ENCODE measurements around the gene DGKE. TPM values are rescaled to one million over a fixed set of nuclear protein-coding genes. Genes with fewer than 3 reads are reported as not detected.

Gene DGKE
- total RNA-seq, 1 donor, result 7.8 TPM

DNA sequence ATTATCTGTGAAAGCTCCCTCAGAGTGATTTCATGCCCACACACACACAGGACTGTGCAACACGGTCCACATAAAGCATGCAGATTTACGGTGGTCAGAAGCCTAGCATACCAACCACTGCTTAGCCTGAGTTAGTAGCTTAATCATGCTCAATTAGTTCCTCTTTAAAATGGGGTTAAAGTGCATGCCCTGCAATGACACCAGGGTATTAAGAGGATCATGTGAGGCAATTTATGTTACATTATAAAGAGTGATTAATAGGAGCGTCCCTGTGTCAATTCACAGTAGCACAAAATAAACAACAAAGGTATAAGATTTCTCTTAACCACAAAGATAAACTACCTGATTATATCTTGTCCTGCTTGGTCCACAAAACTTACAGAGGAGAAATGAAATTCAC, 40.0 kb upstream of the DGKE start:
- DNase-seq (ENCODE audit: low read depth), result no peak
- no peak overlapping the region for H3K4me3 ChIP-seq (ENCODE audit: low read depth, low read length)
- TF ChIP-seq, protein P1, sequence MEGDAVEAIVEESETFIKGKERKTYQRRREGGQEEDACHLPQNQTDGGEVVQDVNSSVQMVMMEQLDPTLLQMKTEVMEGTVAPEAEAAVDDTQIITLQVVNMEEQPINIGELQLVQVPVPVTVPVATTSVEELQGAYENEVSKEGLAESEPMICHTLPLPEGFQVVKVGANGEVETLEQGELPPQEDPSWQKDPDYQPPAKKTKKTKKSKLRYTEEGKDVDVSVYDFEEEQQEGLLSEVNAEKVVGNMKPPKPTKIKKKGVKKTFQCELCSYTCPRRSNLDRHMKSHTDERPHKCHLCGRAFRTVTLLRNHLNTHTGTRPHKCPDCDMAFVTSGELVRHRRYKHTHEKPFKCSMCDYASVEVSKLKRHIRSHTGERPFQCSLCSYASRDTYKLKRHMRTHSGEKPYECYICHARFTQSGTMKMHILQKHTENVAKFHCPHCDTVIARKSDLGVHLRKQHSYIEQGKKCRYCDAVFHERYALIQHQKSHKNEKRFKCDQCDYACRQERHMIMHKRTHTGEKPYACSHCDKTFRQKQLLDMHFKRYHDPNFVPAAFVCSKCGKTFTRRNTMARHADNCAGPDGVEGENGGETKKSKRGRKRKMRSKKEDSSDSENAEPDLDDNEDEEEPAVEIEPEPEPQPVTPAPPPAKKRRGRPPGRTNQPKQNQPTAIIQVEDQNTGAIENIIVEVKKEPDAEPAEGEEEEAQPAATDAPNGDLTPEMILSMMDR (IDR thresholded peaks at IDR 0.05; ENCODE audit: insufficient read depth, low read length), result no peak

DNA sequence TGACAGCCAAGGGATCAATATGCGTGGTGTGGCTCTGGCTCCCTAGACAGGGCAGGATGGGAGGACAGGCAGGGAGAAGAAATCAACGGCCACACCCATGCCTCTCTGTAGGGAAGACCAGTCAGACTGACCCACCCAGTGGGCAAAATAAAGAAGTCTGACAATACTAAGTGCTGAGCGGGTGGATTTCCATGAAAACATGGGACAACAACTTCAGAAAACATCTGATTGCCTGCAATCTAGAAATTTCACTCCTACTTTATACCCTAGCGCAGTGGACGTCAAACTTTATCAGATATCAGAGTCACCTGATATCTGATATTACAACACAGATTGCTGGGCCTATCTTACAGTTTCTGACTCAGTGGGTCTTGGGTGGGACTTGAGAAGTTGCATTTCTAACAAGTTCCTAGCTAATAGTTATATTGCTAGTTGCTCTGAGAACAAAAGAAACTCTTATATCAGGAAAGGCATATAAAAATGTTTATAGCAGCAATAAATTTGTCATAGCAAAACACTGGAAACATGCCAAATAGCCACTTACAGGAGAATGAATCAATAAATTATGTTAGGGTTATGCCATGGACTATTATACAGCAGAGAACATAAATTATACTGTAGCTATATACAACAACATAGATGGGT, 38.6 kb upstream of the DGKE start:
- no peak overlapping the region for H3K4me3 ChIP-seq (ENCODE audit: low read depth, low read length)
- DNase-seq (ENCODE audit: low read depth), result no peak
- TF ChIP-seq, protein P1 (IDR thresholded peaks at IDR 0.05; ENCODE audit: insufficient read depth, low read length), result no peak

DNA sequence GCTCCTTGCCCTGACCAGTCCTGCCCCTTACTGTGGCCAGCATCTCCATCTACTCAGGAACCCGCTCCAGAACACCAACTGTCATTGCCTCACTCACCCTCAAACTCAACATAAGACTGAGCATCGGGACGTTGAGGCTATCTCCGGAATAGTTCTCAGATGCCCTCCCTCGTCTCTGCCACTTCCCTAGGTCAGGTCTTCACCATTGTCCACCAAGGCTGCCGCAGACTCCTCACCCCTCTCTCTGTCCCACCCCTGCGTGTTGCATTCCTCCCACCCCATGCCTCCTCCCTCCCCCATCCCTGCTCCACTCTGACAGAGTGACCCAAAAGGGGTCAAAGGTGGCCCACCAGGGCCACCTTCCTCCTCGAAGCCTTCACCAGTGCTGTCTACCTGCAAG, 37.4 kb upstream of the DGKE start:
- no peak overlapping the region for H3K4me3 ChIP-seq (ENCODE audit: low read depth, low read length)
- no peak for DNase-seq (ENCODE audit: low read depth)
- TF ChIP-seq, protein P1 (IDR thresholded peaks at IDR 0.05; ENCODE audit: insufficient read depth, low read length), result no peak

DNA sequence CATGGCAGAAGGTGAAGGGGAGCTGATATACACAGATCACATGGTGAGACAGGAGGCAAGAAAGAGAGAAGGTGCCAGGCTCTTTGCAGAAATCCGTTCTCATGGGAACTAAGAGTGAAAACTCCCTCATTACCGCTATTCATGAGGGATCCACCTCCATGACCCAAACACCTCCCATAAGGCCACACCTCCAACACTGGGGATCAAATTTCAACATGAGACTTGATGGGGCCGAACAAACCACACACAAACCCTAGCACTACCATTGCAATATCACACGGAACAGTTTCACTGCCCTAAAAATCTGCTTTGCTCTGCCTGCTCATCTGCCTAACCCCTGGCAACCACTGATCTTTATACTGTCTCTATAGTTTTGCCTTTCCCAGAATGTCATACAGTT, 35.0 kb upstream of the DGKE start:
- DNase-seq (ENCODE audit: low read depth), result no peak
- TF ChIP-seq, protein P1 (IDR thresholded peaks at IDR 0.05; ENCODE audit: insufficient read depth, low read length), result no peak
- H3K4me3 ChIP-seq (ENCODE audit: low read depth, low read length), result no peak overlapping the region

DNA sequence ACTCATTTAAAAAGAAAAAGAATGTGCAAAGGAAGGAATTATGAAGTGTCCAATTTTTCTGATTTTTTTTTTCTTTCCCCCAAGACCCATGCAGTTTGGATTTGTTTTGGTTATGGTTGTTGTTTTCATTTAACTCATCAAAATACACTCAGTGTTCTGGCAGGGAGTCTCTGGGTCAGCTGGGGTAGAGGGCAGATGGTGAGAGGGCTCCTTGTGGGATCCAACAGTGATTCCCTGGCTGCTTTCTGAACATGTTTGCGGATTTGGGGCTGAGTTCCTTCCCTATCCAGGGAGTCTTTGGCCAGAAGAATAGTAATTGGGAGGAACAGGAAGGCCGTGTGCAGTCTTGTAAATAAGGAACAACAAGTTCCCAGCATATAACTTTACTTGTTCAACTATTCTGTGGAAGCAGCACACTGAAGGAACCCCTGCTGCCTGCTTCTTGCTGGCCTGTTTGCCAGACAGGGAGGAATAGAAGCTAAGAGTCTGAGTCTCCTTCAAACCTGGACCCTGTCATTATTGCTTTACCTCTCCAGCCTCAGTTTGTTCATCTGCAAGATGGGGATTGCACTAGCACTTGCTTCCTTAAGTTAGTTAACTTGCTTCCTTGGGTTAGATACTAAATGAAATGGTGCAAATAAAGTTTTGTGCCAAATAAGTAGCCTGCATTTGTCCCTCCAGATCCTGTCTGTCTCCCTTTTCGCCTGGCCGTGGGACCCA, 32.3 kb upstream of the DGKE start:
- no peak overlapping the region for H3K4me3 ChIP-seq (ENCODE audit: low read depth, low read length)
- DNase-seq (ENCODE audit: low read depth), result no peak
- TF ChIP-seq, protein P1 (IDR thresholded peaks at IDR 0.05; ENCODE audit: insufficient read depth, low read length), result no peak

DNA sequence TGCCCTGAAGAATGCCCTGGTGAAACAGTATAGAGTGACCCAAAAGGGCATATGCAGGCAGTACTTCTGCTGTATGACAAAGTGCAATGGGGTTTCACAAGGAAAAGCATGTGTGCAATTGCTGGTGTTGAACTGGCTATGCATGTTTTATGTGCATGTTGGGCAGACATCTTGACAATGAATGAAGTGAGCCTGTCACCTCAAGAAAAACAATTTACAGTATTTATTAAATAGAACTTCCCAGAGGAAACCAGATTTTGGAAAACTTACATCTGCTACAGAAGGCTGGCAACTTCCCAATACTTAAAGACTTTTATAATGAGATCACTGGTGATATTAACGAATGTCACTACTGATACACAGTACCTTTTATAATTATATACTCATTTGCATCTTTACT, 30.9 kb upstream of the DGKE start:
- H3K4me3 ChIP-seq (ENCODE audit: low read depth, low read length), result no peak overlapping the region
- DNase-seq (ENCODE audit: low read depth), result no peak
- TF ChIP-seq, protein P1 (IDR thresholded peaks at IDR 0.05; ENCODE audit: insufficient read depth, low read length), result no peak

Data from fibroblast of the aortic adventitia (primary cell).